Smooth muscle cell (in vitro differentiated cells): ENCODE data around the gene CLIC6. TPM values are rescaled to one million over a fixed set of nuclear protein-coding genes. Genes with fewer than 3 reads are reported as not detected.

Experiments used
- DNase-seq: peaks from one replicate; lab custom pipeline; 2025; ENCODE audit not compliant: unreplicated experiment; lab: John Stamatoyannopoulos, UW
- H2AFZ ChIP-seq: fragments of 200-600 bp; sonication (generic); 2 replicates; pipeline ENCODE4 v1.6.0; 2016; ENCODE audit warnings: antibody characterized with exemption, low read depth, mild to moderate bottlenecking
- H3F3A ChIP-seq: fragments of 200-600 bp; sonication (generic); 2 replicates; pipeline ENCODE4 v1.6.0; 2017; ENCODE audit warnings: antibody characterized with exemption, low read depth
- H3K27ac ChIP-seq: fragments of 200-600 bp; sonication (generic); 2 replicates; pipeline ENCODE4 v1.5.1; 2016; ENCODE audit warnings: low read depth, mild to moderate bottlenecking
- H3K27me3 ChIP-seq: fragments of 200-600 bp; sonication (generic); 2 replicates; pipeline ENCODE4 v1.6.1; 2016; ENCODE audit warnings: low read depth, mild to moderate bottlenecking
- H3K36me3 ChIP-seq: fragments of 200-600 bp; sonication (generic); 2 replicates; pipeline ENCODE4 v1.5.1; 2016; ENCODE audit warnings: low read depth
- H3K4me1 ChIP-seq: fragments of 200-600 bp; sonication (generic); 2 replicates; pipeline ENCODE4 v1.5.1; 2016; ENCODE audit warnings: low read depth
- H3K4me2 ChIP-seq: fragments of 200-600 bp; sonication (generic); 2 replicates; pipeline ENCODE4 v1.6.0; 2016; ENCODE audit warnings: mild to moderate bottlenecking
- H3K4me3 ChIP-seq: fragments of 200-600 bp; sonication (generic); 2 replicates; pipeline ENCODE4 v1.5.1; 2016; ENCODE audit warnings: mild to moderate bottlenecking
- H3K79me2 ChIP-seq: fragments of 200-600 bp; sonication (generic); 2 replicates; pipeline ENCODE4 v1.6.0; 2016; ENCODE audit warnings: low read depth, mild to moderate bottlenecking
- H3K9ac ChIP-seq: fragments of 200-600 bp; sonication (generic); 2 replicates; pipeline ENCODE4 v1.6.0; 2016; ENCODE audit warnings: low read depth
- H3K9me3 ChIP-seq: fragments of 200-600 bp; sonication (generic); replicated peaks from 2 replicates; pipeline ENCODE4 v1.5.1; 2016; ENCODE audit warnings: low read depth
- H4K20me1 ChIP-seq: fragments of 200-600 bp; sonication (generic); 2 replicates; pipeline ENCODE4 v1.6.0; 2016; ENCODE audit warnings: low read depth
- WGBS: methylation state at CpG from one replicate; pipeline ENCODE4 v1.1.7; 2016; ENCODE audit warnings: low lambda C conversion rate; 5-methylcytosine and 5-hydroxymethylcytosine counted together
- polyA plus RNA-seq: library from polyadenylated mRNA; unstranded; fragments of >200 nt; fragmentation: Nextera tagmentation; extraction: Ambion mirVana; gene quantifications from 2 replicates; pipeline ENCODE4 v1.2.1, GENCODE V29; 2016
- total RNA-seq: library from RNA; depleted of rRNA; stranded (reverse); fragments of >200 nt; gene quantifications from 2 replicates; pipeline ENCODE4 v1.2.3, GENCODE V29; 2014
- TF ChIP-seq, protein P1 (sequence below): fragments of 200-600 bp; sonication (generic); IDR thresholded peaks from 2 replicates; pipeline ENCODE4 v1.5.1; 2017; ENCODE audit warnings: borderline replicate concordance, mild to moderate bottlenecking, antibody characterized with exemption; ENCODE audit not compliant: insufficient read depth, poor library complexity, severe bottlenecking

The CLIC6 gene
- total and polyA plus RNA-seq, 2 experiments from 2014 or later = 0.22 TPM; not detected in 1

DNA sequence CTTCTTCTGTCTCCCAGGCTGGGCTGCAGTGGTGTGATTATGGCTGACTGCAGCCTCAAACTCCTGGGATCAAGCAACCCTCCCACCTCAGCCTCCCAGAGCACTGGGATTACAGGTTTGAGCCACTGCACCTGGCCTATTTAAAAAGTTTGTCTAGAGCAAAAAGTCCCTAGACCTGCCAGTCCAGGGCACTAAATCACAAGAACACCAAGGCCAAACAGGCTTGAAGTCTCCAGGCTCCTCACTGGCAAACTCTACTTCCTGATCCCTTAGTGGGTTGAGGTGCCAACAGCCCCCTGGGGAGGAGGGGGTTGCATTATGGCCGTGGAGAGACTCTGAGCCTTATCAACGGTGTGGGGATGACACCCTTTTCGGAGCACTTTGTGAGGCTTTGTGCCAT lies 76.0 kb downstream of the CLIC6 start:
- WGBS = 54% methylated on average over 3 of the region's 3 CpGs
- Histone ChIP-seq H3K4me3 (no peak overlapping the region), H3K4me2 (no peak overlapping the region), H3K4me1 (no peaks in the 10 kb centered on the region), H3K9ac (no peak overlapping the region), H3K79me2 (no peaks in the 10 kb centered on the region), H3K9me3 (no peaks in the 10 kb centered on the region), H4K20me1 (no peaks in the 10 kb centered on the region), H3K27me3 (no peaks in the 10 kb centered on the region), H3F3A (no peaks in the 10 kb centered on the region), H3K36me3 (no peaks in the 10 kb centered on the region), H3K27ac (no peak overlapping the region), H2AFZ (no peak overlapping the region)
- TF ChIP-seq, protein P1, sequence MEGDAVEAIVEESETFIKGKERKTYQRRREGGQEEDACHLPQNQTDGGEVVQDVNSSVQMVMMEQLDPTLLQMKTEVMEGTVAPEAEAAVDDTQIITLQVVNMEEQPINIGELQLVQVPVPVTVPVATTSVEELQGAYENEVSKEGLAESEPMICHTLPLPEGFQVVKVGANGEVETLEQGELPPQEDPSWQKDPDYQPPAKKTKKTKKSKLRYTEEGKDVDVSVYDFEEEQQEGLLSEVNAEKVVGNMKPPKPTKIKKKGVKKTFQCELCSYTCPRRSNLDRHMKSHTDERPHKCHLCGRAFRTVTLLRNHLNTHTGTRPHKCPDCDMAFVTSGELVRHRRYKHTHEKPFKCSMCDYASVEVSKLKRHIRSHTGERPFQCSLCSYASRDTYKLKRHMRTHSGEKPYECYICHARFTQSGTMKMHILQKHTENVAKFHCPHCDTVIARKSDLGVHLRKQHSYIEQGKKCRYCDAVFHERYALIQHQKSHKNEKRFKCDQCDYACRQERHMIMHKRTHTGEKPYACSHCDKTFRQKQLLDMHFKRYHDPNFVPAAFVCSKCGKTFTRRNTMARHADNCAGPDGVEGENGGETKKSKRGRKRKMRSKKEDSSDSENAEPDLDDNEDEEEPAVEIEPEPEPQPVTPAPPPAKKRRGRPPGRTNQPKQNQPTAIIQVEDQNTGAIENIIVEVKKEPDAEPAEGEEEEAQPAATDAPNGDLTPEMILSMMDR = no peak
- no peak for DNase-seq

DNA sequence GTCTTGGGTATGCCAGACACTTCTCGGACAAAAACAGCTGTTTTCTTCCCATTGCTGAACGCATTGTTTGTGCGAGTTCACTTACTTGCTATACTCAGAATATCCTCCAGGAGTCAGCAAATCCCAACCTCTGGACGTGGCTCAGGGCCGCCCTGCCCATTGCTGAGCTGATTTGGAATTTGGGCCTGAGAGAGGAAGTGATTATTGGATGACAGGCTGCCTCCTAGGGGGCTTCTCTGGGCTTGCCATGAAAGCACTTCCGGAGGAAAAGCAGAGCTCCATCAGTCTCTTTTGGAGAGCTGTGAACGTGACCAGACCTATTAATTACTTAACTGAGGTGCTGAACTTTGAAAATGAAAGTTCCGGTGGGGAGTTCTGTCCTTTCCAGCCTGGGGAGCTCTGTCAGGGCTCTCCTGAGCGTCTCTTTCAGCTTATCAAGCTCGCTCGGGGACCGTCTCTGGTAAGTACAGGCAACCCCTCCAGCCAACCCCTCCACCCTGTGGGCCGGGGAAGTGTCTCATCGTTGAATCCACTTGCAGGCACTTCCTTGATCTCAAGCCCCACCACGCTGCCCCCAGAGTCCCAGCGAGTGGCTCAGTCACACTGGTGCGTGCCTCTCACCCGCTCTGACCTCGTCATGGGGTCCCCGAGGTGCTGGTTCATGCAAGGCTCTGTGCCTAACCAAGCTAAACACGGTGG lies 76.9 kb downstream of the CLIC6 start:
- peak overlapping the region; percentile 57 for H3K4me2 ChIP-seq
- no peak overlapping the region for H3K9ac ChIP-seq

DNA sequence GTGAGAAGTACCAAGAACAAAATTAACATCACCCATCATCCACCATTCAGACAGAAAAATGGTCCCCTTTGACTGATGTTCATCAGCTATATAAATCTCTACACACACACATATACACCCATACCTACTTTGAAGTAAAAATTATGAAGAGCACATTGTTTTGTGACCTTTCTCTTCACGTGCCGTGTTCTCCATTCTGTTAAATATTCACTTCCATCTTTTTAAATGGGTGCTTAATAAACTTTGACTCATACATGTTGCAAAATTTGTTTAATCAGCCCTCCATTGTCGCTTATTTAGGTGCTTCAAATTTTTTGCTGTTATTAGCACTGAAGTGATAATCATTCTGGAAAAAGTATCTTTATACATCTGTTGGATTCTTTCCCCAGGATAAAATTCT lies 80.1 kb downstream of the CLIC6 start:
- Histone ChIP-seq H3K27ac (no peak overlapping the region), H3K79me2 (no peaks in the 10 kb centered on the region), H3K36me3 (no peaks in the 10 kb centered on the region), H4K20me1 (no peaks in the 10 kb centered on the region), H3F3A (no peaks in the 10 kb centered on the region), H3K9ac (no peak overlapping the region), H3K4me3 (no peak overlapping the region), H3K4me2 (no peak overlapping the region), H3K27me3 (no peaks in the 10 kb centered on the region), H3K4me1 (no peaks in the 10 kb centered on the region), H3K9me3 (no peaks in the 10 kb centered on the region), H2AFZ (no peak overlapping the region)
- 97% methylated on average over 3 of the region's 3 CpGs for WGBS
- no peak for DNase-seq
- TF ChIP-seq, protein P1 = no peak

More for the DNA sequence above, 76.9 kb downstream of the CLIC6 start:
- no peaks in the 10 kb centered on the region for H3K27me3 ChIP-seq
- no peaks in the 10 kb centered on the region for H3K4me1 ChIP-seq
- no peaks in the 10 kb centered on the region for H4K20me1 ChIP-seq
- H3K9me3 ChIP-seq = no peaks in the 10 kb centered on the region
- H3K27ac ChIP-seq = no peak overlapping the region
- peak overlapping the region; percentile 70 for H2AFZ ChIP-seq
- no peaks in the 10 kb centered on the region for H3K36me3 ChIP-seq
- H3K79me2 ChIP-seq = no peaks in the 10 kb centered on the region
- TF ChIP-seq, protein P1 = peak; percentile 82
- H3F3A ChIP-seq = no peaks in the 10 kb centered on the region
- DNase-seq = peak; percentile 17
- 51% methylated on average over 21 of the region's 21 CpGs for WGBS
- H3K4me3 ChIP-seq = no peak overlapping the region
